GM18526 (cell line): ENCODE data around the gene DNAL4.

ENCODE experiments used
- POLR2A ChIP-seq: IDR thresholded peaks from 3 replicates; pipeline ENCODE4 v1.6.1; 2011; ENCODE audit not compliant: insufficient read length; ENCODE audit errors: extremely low read depth

DNAL4 gene

DNA sequence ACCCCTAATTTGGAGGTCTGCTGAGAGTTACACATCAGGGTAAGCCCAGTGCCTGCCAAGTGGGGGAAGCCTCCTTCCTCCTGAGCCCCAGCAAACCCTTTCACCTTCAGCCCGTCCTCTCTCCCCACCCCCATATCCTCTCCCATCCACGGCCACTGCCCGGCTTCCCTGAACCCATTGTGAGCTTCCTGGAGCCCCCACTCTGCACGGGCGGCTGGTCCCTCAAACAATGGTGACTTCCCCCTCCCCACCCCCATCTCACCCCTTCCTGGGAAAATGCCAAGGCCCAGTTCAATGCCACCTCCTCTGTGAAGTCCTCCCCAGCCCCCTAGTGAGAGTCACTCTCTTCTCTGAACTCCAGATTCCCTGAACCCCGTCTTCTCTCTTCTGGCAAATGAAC is 17.9 kb downstream of the DNAL4 start:
- TF ChIP-seq POLR2A: no peak

GRCh38 chr22:38775656-38776055 is 18.3 kb downstream of the DNAL4 start:
- TF ChIP-seq POLR2A: no peak

- no peak for TF ChIP-seq POLR2A
These were observed 19.3 kb downstream of the DNAL4 start for GRCh38 chr22:38774496-38775166.

- no peak for TF ChIP-seq POLR2A
These were observed 20.5 kb downstream of the DNAL4 start for GRCh38 chr22:38773363-38773946.

DNA sequence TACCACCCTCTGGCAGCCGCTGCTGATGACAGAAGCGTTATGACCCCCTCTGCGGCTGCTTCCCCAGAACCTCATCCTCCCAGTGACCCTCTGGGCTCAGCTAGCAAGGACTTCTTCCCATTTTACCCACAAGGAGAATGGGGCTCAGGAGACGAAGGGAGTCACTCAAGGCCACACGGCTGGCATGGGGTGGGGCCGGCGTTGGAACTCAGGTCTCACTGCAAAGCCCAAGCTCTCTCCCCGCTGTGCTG is 21.4 kb downstream of the DNAL4 start:
- no peak for TF ChIP-seq POLR2A

- no peak for TF ChIP-seq POLR2A
These were observed 23.5 kb downstream of the DNAL4 start for GRCh38 chr22:38770257-38770949.

- TF ChIP-seq POLR2A: no peak
These were observed 25.9 kb downstream of the DNAL4 start for GRCh38 chr22:38768036-38768435.

GRCh38 chr22:38767313-38767712 is 26.6 kb downstream of the DNAL4 start:
- TF ChIP-seq POLR2A: no peak

GRCh38 chr22:38766076-38766777 is 27.7 kb downstream of the DNAL4 start:
- no peak for TF ChIP-seq POLR2A

GRCh38 chr22:38762551-38762983 is 31.4 kb downstream of the DNAL4 start:
- TF ChIP-seq POLR2A: no peak

GRCh38 chr22:38761202-38762162 is 32.5 kb downstream of the DNAL4 start:
- TF ChIP-seq POLR2A: no peak

DNA sequence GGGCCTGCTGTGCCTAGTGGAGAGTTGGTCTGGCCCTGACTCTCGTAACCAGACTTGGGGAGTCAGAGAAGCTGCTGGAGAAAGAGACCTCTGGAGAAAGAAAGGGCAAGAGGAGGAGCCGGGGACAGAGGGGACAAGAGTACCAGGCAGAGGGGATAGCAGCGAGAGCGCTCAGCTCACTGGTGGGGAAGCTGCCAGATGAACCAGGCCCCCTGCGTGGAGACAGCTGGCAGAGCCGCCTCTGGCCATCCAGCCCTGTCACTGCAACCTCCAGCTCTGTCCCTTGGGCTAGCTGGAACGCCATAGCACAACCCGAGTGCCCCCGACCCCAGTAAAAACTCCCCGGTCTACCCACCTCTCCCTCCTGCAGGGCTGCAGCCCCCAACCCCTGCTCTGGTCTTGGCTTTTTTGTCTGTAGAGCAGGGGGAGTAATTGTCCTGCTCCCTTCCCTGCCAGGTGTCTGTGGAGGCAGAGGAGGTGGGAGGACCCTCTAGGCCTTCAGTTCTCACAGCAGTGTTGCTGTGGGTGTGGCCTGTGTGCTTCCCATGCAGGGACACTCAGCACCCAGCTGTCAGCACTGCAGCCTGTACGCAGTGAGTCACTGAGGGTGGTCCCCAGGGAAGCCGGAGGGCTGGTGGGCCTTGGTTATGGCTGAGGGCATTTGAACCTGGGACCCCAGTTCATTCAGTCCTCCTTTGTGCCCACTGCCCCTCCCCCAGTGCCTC is 33.3 kb downstream of the DNAL4 start:
- TF ChIP-seq POLR2A: no peak

GRCh38 chr22:38759005-38759404 is 34.9 kb downstream of the DNAL4 start:
- no peak for TF ChIP-seq POLR2A

DNA sequence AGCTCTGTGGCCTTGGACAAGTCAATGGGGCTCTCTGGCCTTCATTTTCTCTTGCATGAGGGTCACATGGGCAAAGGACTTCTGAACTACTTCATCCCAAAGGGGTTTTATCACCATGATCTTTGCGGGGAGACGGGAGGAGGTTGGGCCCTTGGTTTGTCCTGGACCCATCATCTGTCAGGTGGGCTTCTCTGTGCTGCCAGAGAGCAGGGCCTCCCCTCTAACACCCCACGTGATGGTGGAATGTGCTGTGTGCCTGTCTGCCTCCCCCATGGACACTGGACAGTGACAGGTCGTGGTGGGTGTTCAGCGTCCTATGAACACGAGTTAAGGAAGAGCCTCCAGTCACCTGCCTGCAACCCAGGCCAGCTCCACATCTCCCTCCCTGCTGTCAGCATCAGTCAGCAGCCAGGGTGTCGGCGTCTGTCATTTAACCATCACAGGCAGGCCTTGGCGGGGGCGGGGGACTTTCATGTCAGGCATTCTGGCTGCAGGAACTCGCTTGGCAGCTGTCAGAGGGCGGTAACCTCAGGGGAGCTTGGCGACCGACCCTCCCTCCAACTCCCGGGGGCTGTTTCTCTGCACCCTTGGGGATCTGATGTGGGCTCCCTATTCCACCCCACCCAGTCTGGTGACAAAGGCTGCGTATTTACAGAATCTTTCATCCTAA is 35.5 kb downstream of the DNAL4 start:
- TF ChIP-seq POLR2A: no peak
